GM19099 (cell line): ENCODE results near the gene LDHD.

ENCODE experiments used
- POLR2A ChIP-seq: IDR thresholded peaks from 3 replicates; pipeline ENCODE4 v1.6.1; 2011; ENCODE audit warnings: low read depth; ENCODE audit not compliant: insufficient read length; ENCODE audit errors: extremely low read depth

LDHD gene

GRCh38 chr16:75121949-75122568 lies 5.5 kb upstream of the LDHD start:
- no peak for TF ChIP-seq POLR2A

GRCh38 chr16:75120253-75120652 lies 3.7 kb upstream of the LDHD start:
- no peak for TF ChIP-seq POLR2A

GRCh38 chr16:75118943-75119539 lies 2.5 kb upstream of the LDHD start:
- TF ChIP-seq POLR2A = no peak

- TF ChIP-seq POLR2A = no peak
Measured at GRCh38 chr16:75116911-75117245, 298 bp upstream of the LDHD start.

GRCh38 chr16:75114946-75115825 lies 1.4 kb downstream of the LDHD start:
- no peak for TF ChIP-seq POLR2A

GRCh38 chr16:75114179-75114945 lies 2.2 kb downstream of the LDHD start:
- no peak for TF ChIP-seq POLR2A

- no peak for TF ChIP-seq POLR2A
Measured at GRCh38 chr16:75113541-75114121, 2.9 kb downstream of the LDHD start.

GRCh38 chr16:75112734-75113491 lies 3.7 kb downstream of the LDHD start:
- TF ChIP-seq POLR2A = no peak

GRCh38 chr16:75111961-75112733 lies 4.4 kb downstream of the LDHD start:
- no peak for TF ChIP-seq POLR2A

- no peak for TF ChIP-seq POLR2A
Measured at GRCh38 chr16:75111514-75111940, 5.1 kb downstream of the LDHD start.

- no peak for TF ChIP-seq POLR2A
Measured at GRCh38 chr16:75110637-75111513, 5.7 kb downstream of the LDHD start.

- TF ChIP-seq POLR2A = no peak
Measured at GRCh38 chr16:75109732-75110243, 6.8 kb downstream of the LDHD start.

- no peak for TF ChIP-seq POLR2A
Measured at GRCh38 chr16:75108792-75109731, 7.5 kb downstream of the LDHD start.
